ES-I3 (cell line): ENCODE measurements around the gene CEP83.

ENCODE experiments used
- H3K36me3 ChIP-seq: 2 replicates; pipeline ENCODE4 v1.6.1; 2013; ENCODE audit warnings: mild to moderate bottlenecking, low read length, control low read depth, moderate library complexity; ENCODE audit not compliant: insufficient read depth
- H3K4me1 ChIP-seq: 2 replicates; pipeline ENCODE4 v1.6.1; 2013; ENCODE audit warnings: mild to moderate bottlenecking, control low read depth, low read length; ENCODE audit not compliant: insufficient read depth
- H3K9ac ChIP-seq: 2 replicates; pipeline ENCODE4 v1.6.1; 2013; ENCODE audit warnings: low read depth, mild to moderate bottlenecking, low read length, moderate library complexity
- H3K9me3 ChIP-seq: 2 replicates; pipeline ENCODE4 v1.6.1; 2013; ENCODE audit warnings: mild to moderate bottlenecking, low read length, moderate library complexity; ENCODE audit not compliant: control insufficient read depth, insufficient read depth

Gene CEP83

DNA sequence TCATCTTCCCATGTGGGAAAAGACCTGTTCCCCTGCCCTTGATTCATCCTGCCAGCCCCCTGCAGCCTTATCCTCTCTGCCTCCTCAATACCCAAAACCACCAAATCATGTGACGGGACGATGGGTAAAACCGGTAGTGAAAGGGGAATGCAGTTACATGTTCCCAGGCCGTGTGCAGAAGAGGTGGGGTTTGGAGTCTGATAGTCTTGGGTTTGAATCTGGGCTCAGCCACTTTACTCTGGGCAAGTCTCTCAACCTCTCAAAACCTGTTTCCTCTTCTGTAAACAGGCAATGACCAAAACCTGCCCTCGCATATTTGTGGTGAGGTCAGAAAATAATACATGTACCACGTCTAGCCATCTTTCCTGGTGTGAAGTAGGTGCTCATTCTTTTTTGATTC lies 188.3 kb downstream of the CEP83 start:
- H3K36me3 ChIP-seq, result no peaks in the 10 kb centered on the region
- H3K9ac ChIP-seq, result no peak overlapping the region
- no peaks in the 10 kb centered on the region for H3K9me3 ChIP-seq
- H3K4me1 ChIP-seq, result peaks cover 9% of the 10 kb centered on the region

DNA sequence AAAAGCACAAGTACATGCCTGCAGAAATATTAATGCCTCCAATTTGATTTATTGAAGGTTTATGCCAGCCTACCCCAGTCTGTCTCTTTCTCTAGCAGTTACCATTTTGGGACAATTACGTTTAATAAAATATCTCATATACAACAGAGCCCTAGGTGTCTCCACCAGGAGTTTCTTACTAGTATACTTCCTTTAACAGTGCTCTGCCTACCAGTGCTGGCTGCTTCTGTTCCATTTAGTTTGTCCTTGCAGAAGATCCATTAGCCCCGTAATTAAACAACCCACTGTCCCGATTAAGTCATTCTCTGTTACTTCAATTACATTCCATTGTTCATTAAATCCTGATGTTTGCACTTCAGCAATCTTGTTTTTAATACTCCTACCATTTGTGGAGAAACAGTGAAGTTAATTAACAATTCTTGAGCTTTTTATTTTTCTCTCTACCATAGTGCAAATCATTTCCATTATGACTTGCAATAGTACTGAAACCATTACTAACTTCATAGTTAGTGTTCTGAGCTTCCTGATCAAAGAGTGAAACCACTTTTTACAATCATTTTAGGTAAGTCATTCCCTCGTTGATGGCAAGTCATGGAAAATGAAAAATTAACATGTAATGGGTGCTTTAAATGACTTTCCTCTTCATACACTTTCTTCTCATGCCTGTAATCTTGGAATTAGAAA lies 190.2 kb downstream of the CEP83 start:
- peaks cover 14% of the 10 kb centered on the region for H3K4me1 ChIP-seq
- H3K36me3 ChIP-seq, result no peaks in the 10 kb centered on the region
- no peaks in the 10 kb centered on the region for H3K9me3 ChIP-seq
- H3K9ac ChIP-seq, result no peak overlapping the region

DNA sequence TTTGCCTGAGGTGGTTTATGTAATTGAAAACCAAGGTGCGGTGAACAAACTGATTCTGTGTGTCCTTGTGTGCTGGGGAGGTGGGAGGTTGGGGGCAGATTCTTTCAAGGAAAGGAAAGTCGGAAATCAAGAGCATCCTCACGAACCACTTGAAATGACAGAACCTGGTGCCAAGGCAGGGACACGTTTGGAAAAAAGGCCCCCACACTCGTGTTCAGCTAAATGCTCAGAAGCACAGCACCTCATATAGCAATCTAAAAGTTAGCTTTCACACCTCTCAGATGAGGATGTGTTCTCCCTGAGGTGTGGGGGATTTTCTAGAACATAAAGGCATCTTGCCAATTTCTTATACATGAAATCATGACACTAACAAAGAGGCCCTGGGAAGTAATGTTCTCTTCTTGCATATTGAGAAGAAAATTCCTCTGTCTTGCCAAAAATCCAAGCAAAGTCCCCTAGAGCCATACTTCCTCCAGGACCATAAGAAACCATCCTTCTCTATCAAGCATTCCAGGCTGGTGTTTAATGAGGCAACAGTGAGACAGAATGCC lies 191.7 kb downstream of the CEP83 start:
- no peaks in the 10 kb centered on the region for H3K9me3 ChIP-seq
- H3K36me3 ChIP-seq, result no peaks in the 10 kb centered on the region
- no peak overlapping the region for H3K9ac ChIP-seq
- H3K4me1 ChIP-seq, result peaks cover 16% of the 10 kb centered on the region

DNA sequence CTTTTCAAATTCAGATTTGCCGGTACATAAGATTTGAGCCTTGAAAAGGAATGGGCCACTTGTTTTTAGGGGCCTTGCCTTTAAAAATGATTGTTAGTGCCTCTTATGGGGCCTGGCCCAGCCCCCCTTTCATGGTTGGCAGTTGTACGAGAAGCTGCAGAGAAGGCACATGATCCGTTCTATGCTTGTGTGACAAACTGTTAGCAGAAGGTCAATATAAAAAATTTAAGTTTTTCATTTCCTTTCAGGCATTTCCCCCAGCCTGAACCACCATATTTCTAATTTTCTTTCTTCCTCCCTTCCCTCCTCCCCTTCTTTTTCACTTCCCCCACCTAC lies 192.2 kb downstream of the CEP83 start:
- Histone ChIP-seq H3K36me3 (no peaks in the 10 kb centered on the region), H3K9me3 (no peaks in the 10 kb centered on the region), H3K9ac (no peak overlapping the region), H3K4me1 (peaks cover 20% of the 10 kb centered on the region)

DNA sequence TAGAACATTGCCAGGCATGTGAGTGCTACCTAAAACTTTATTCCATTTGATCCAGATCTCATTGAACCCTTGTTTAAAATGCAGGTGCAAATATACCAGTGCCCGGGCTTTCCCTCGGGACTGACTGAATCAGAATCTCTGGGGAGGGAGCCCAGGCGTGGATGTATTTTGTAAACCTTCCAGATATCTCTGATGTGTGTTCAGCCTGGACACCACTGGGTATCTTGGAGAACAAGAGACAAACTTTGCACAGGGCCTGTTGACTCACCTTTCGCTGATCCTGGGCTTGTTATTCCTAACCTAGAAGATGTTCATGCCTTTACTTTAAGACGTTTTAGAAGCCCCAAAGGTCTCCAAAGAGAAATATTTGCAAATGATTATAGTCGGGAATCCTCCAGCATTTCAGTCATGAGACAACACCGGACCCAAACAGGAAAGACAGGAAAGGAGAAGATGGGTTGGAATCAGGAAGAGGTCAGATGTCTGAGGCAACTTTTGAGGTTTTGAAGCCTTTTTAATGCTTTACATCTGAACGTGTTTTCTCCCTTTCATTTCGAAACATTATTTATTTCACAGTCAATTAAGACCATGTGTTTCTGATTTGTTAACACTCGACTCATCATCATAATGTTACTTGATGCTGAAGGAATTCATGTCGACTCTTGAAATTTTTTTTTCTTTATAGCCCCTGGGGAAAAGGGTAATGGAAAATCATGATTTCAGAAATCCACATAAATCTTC lies 192.7 kb downstream of the CEP83 start:
- Histone ChIP-seq H3K36me3 (no peaks in the 10 kb centered on the region), H3K9ac (no peak overlapping the region), H3K4me1 (peaks cover 26% of the 10 kb centered on the region), H3K9me3 (no peaks in the 10 kb centered on the region)

DNA sequence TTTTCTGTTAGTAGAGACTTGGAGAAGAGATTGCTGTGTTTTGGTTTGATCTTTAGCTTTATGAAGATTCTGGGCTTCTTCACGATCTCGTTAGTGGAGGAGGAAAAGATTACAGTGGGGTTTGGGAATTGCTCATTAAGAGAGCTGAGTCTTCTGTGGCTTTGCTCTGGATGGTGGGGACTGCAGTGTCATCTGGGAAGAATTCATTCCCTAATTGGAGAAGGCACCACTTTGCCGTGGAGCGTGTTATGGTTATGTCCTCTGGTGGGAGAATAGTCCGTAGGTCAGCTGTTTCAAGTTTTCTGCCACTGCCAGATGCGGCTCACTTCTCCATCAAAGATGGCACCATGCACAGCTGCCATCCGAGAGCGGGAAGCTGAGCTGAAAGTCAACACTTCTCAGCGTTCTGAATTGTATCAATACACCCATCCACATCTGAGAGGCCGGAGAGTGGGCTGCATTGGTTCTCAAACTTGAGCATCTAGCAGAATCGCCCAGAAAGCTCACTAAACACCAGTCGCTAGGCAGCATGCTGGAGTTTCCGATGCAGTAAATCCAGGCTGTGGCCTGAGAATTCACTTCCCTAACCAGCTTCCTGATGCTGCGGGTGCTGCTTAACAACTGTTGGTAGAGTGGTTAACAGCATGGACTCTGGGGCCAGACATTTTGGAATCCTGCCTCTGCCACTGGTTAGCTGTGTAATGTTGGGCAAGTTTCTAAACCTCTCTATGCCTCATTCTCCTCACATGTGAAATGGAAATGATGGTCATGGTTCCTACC lies 193.5 kb downstream of the CEP83 start:
- Histone ChIP-seq H3K9ac (no peak overlapping the region), H3K9me3 (no peaks in the 10 kb centered on the region), H3K4me1 (peaks cover 33% of the 10 kb centered on the region), H3K36me3 (no peaks in the 10 kb centered on the region)

DNA sequence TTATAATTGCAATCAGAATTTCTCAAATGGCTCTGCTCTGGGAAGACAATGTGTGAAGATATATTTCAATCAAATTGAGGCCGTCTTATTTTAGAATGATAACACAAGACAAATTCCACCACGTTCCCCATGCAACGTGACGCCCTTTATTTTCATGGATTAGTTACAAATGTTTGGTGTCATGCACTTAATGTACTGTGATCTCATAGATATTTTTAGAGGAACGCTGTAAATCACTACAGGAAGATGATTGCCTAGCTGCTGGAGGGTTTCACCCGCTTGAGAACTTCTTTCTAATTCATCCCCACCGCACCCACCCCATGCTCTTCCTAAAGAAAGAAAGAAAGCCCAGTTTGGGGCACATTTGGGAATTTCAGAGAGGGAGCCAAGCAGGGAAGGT lies 194.1 kb downstream of the CEP83 start:
- H3K4me1 ChIP-seq, result peaks cover 37% of the 10 kb centered on the region
- H3K36me3 ChIP-seq, result no peaks in the 10 kb centered on the region
- no peaks in the 10 kb centered on the region for H3K9me3 ChIP-seq
- H3K9ac ChIP-seq, result no peak overlapping the region

DNA sequence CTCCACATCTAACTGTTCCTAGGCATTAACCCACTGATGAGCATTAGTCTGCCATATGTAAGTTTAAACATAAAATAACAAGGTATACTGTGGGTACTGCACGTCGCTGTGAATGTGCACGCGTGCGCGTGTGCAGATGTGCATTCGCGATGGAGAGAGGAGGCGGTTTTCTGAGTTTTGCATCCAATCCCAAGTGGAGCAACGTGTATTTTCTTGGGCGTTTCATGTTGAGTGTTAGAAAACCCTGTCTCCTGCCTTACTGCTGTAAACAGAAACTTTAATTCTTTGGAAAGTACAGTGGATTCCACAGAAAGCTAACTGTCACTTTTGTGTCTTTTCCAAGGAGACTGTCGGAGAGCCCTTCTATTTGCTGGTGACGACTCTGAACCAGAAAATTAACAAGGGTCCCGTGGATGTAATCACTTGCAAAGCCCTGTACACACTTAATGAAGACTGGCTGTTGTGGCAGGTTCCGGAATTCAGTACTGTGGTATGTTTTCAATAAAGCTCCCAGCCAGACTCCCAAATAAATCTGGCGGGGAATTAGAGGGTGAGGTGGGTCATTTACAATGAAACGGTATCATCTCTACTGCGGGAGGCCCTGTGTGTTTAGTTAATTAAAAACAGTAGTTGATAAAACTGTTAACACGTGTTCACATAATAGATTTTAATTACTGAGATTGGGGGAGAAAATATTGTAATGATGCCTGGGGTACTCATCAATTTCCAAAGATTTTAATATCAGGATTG lies 194.8 kb downstream of the CEP83 start:
- Histone ChIP-seq H3K9me3 (no peaks in the 10 kb centered on the region), H3K36me3 (no peaks in the 10 kb centered on the region), H3K4me1 (peaks cover 40% of the 10 kb centered on the region), H3K9ac (no peak overlapping the region)

DNA sequence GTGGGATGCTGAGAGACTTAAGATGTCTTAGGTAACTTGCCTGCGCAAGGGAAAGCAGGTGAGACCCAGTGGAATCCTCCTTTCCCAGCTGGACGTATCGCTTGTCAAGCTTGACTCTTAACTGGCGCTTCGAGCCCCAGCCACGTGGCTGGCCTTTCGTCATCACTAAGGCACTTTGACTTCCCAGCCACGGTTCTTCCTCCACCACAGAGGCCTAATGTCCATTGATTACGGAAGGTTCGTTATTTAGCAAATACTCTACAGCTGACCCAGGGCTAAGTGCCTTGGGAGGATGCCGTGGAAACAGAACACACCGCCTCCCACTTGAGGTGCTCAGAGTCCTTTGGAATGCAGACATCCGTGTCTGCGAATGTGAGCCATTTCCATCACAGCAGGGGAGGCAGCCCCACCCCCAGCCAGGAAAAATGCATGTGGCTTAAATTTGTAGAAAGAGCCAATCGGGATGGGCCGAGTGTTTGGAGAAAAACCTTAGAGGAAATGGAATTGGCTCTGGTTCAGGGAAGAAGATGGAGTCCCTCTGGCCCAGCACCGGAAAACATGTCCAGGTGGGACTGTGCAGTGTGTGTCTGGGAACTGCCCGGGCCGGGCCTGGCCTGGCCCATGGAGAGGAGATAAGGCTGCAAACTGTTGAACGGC lies 195.6 kb downstream of the CEP83 start:
- Histone ChIP-seq H3K9ac (no peak overlapping the region), H3K36me3 (no peaks in the 10 kb centered on the region), H3K4me1 (peaks cover 40% of the 10 kb centered on the region), H3K9me3 (no peaks in the 10 kb centered on the region)

DNA sequence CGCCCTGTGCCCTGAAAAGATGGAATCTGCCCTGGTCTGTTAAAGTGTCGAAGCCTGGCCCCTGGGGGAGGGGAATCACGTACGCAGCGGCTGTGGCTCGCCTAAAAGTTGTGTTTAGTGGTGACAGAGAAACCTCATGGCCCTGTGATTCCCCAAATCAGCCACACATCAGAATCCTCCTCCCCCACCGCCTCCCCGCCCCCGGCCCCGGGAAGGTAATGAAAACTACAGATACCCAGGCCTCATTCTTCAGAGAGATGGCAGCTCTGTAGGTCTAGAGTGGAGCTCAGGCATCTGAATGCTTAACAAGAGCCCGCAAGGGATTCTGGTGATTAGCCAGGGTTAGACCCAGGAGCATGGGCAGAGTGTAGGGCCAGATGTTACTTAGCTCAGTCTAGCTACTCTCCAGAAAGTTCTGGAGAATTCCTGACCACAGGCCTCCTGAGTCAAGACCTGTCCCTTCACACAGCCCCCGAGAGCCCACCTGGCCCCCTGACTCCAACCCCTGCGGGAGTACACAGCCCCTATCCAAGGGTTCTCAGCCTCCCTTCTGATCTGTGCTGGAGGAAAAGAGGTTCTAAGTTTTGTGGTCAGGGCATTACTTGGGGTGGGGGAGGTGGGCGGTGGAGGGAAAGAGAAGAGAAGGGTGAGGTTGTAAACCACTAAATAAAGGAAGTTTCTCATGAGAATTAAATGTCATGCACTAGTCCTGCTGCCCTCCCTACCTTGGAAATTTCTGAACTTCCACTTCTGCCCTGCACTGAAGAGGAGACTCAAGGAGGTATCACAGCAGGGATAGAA lies 196.5 kb downstream of the CEP83 start:
- no peaks in the 10 kb centered on the region for H3K36me3 ChIP-seq
- no peak overlapping the region for H3K9ac ChIP-seq
- peaks cover 40% of the 10 kb centered on the region for H3K4me1 ChIP-seq
- no peaks in the 10 kb centered on the region for H3K9me3 ChIP-seq

DNA sequence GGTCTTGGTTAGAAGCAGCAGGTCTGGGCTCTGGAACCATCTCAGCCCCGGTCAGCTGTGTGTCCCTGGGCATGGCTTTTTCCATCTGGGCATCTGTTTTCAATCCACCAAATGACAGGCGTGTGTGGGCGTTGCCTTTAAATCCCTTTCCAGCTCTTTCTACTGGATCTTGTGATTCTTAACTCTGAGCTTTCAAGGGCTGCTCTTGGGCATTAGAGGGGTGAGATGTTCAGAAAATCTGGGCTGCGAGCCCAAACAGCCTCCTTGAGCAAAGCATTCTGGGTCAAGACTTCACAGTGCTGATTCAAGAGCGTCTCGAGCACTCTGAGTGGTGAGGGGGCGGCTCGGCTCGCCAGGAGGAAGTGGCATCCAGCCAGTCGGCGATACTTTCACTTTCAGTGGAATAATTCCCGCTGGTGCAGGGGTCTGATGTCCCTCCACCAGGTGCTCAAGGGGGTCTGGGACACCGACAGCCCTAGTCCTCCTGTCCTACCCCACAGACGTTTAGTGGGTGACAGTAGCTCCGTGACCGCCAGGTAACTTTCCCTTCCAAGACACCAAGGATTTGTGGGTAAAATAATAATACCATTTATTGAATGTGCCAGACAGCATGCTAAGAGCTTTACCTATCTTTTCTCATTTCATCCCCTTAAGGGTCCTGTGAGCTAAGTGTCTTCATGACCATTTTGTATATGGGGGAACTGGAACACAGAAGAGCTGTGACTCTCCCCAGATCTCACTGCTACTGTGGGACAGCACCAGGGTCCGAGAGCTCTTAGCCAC lies 197.2 kb downstream of the CEP83 start:
- Histone ChIP-seq H3K9ac (no peak overlapping the region), H3K9me3 (no peaks in the 10 kb centered on the region), H3K4me1 (peaks cover 39% of the 10 kb centered on the region), H3K36me3 (no peaks in the 10 kb centered on the region)

DNA sequence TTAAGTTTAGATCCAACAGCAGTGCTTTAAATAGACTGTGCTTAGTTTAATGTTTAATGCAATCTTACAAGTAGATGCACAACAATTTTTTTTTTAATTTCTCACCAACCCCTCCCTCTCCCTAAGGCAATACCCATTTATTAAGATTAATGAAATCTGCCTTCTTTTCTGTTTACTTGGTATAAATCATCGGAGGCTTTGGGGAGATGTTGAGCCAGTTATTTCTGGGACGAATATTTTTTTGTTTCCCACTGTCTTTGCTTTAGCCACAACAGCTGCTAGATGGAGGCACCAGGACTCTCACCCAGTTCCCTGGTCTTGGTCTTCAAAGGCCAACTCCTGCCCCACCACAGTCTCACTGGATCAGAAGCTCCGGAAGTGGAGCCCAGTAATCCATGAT lies 197.9 kb downstream of the CEP83 start:
- H3K9me3 ChIP-seq, result no peaks in the 10 kb centered on the region
- no peaks in the 10 kb centered on the region for H3K36me3 ChIP-seq
- H3K9ac ChIP-seq, result no peak overlapping the region
- H3K4me1 ChIP-seq, result peaks cover 32% of the 10 kb centered on the region

DNA sequence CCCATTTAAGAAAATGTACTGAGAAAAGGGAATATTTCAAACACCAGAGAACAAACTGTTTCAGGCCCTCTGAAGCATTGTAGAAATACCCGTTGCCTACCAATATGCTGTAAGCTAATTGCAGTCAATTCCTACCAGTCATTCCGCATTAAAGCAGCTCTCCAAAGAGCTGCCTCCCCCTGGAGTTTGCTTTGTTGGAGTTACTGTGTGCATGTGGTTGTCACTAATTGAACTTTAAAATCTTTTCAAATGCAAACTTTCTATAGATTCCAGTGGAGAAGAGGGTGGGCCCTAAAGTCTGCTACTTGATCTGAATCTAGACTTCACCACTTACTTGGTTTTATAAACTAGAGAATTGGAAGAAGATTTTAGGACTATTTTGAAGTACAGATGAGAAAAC lies 198.5 kb downstream of the CEP83 start:
- Histone ChIP-seq H3K4me1 (peaks cover 31% of the 10 kb centered on the region), H3K9me3 (no peaks in the 10 kb centered on the region), H3K36me3 (no peaks in the 10 kb centered on the region), H3K9ac (no peak overlapping the region)
